AG04449 (cell line): ENCODE data around the gene ADAM23.

Source experiments
- CTCF ChIA-PET: fragments of 350-600 bp; formaldehyde crosslinking; extraction: SDS; loops from one replicate; lab custom pipeline; 2021; ENCODE audit warnings: antibody characterized with exemption; lab: Yijun Ruan, JAX
- POLR2A ChIA-PET: fragments of 400-600, 350-600 bp; formaldehyde crosslinking; extraction: SDS; loops from one replicate; lab custom pipeline; 2020; ENCODE audit warnings: antibody characterized with exemption, inconsistent platforms; lab: Yijun Ruan, JAX
- DNase-seq: peaks from one replicate; pipeline ENCODE4 v3.0.0-alpha.2; 2010; ENCODE audit warnings: low read depth, low spot score
- H3K4me3 ChIP-seq: 2 replicates; pipeline ENCODE4 v1.5.1; 2011; ENCODE audit warnings: low read depth, mild to moderate bottlenecking, control low read depth, low read length
- CTCF ChIP-seq: IDR thresholded peaks from one replicate; pipeline ENCODE4 v1.5.1; 2011; ENCODE audit warnings: mild to moderate bottlenecking, moderate library complexity, low read length, control low read depth, inconsistent platforms; ENCODE audit not compliant: insufficient read depth; ENCODE audit errors: missing control alignments

Gene ADAM23

GRCh38 chr2:206435742-206436141, 7.6 kb upstream of the ADAM23 start:
- no peak for DNase-seq
- TF ChIP-seq CTCF = no peak
- POLR2A ChIA-PET = no interaction called here
- CTCF ChIA-PET = no interaction called here
- no peak overlapping the region for H3K4me3 ChIP-seq

DNA sequence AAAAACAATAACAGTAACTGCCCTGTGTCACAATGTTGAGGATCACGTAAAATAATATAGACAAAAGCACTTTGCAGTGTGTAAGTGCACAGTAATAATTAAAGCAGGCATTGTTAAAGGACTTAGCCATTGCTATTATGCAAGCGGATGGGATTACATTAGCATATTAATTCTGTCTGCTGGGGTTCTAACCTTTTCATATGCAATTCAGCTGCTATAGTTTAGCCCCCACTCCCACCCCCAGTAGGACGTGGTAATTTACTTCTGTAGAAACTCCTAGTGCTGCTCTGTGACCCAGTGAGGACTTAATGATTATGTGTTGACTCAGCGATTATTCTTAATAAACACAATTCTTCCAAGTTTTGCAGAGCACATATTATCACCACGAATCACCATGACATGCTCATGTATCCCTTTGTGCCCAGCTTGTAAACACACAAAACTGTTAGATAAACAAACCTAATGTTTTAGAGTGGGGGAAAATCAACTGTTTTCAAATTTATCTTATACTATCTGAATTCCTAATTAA, 5.1 kb upstream of the ADAM23 start:
- ChIA-PET CTCF (interaction anchor here (0.9 kb wide), 1 partner anchor 119 kb away, joined by 3 read pairs; no protein-coding TSS in a partner anchor), POLR2A (no interaction called here)
- DNase-seq = no peak
- no peak for TF ChIP-seq CTCF
- no peak overlapping the region for H3K4me3 ChIP-seq

GRCh38 chr2:206442474-206442832, 879 bp upstream of the ADAM23 start:
- TF ChIP-seq CTCF = no peak
- H3K4me3 ChIP-seq = peak overlapping the region; percentile 62
- no peak for DNase-seq
- ChIA-PET POLR2A (no interaction called here), CTCF (no interaction called here)

GRCh38 chr2:206443735-206444527, 599 bp downstream of the ADAM23 start:
- ChIA-PET CTCF (no interaction called here), POLR2A (no interaction called here)
- DNase-seq = no peak
- no peak for TF ChIP-seq CTCF
- peak overlapping the region; percentile 62 for H3K4me3 ChIP-seq

DNA sequence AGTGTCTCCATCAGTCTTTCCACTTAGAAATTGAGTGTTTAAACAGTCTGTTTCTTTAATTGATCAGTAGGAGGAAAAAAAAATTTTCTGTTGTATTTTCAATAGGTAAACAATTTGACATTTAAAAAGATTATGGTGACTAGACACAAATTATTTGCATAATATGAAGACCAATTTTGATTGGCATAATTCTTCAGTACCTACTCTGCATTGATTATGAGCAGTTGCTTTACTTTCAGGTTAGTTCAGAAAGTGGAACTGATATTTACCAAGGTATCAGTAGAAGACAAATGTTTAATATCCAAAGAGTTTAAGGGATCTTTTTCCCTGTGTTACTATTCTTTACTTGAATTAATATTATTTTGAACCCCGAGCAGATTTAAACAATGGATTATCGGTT, 2.6 kb downstream of the ADAM23 start:
- no peak overlapping the region for H3K4me3 ChIP-seq
- no peak for DNase-seq
- CTCF ChIA-PET = interaction anchor here (1.5 kb wide), 1 partner anchor 113 kb away, joined by 4 read pairs; no protein-coding TSS in a partner anchor
- POLR2A ChIA-PET = no interaction called here
- no peak for TF ChIP-seq CTCF

GRCh38 chr2:206452242-206452641, 8.9 kb downstream of the ADAM23 start:
- ChIA-PET CTCF (no interaction called here), POLR2A (interaction anchor here (0.6 kb wide), 1 partner anchor 150 kb away, joined by 3 read pairs; no protein-coding TSS in a partner anchor)
- DNase-seq = no peak
- no peak overlapping the region for H3K4me3 ChIP-seq
- no peak for TF ChIP-seq CTCF
